SU-DHL-6 (cell line): Measurements from ENCODE around the gene NME3.

Source experiments
- EZH2phosphoT487 ChIP-seq: fragments of 200-600 bp; sonication (generic), shearing (Covaris generic); conservative IDR thresholded peaks from 2 replicates; pipeline ENCODE4 v1.6.1; 2018; ENCODE audit warnings: mild to moderate bottlenecking, antibody characterized with exemption, low read length, moderate library complexity, mixed read lengths
- TF ChIP-seq, protein P1 (sequence below): fragments of 200-600 bp; sonication (generic); IDR thresholded peaks from one replicate; pipeline ENCODE4 v1.5.1; 2017; ENCODE audit warnings: antibody characterized with exemption, mild to moderate bottlenecking, low read length, moderate library complexity; ENCODE audit not compliant: insufficient read depth, poor library complexity, severe bottlenecking

DNA sequence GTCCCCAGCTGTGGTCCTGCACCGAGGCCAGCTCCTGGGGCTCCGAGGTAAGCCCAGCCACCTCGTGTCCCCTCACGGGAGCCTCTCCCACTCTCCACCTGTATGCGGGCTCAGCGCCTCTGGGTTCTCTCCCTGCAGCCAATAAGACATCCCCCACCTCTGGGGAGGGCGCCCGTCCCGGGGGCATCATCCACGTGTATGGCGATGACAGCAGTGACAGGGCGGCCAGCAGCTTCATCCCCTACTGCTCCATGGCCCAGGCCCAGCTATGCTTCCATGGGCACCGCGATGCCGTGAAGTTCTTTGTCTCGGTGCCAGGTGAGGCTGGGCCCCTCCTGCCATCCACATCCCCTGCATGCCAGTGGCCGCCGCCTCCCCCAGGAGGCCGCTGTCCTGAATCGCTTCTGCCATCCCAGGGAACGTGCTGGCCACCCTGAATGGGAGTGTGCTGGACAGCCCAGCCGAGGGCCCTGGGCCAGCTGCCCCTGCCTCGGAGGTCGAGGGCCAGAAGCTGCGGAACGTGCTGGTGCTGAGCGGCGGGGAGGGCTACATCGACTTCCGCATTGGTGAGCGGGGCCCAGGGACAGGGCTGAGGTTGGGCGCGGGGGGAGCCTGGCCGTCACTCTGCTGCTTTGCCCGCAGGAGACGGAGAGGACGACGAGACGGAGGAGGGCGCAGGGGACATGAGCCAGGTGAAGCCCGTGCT is 3.1 kb downstream of the NME3 start:
- TF ChIP-seq, protein P1, sequence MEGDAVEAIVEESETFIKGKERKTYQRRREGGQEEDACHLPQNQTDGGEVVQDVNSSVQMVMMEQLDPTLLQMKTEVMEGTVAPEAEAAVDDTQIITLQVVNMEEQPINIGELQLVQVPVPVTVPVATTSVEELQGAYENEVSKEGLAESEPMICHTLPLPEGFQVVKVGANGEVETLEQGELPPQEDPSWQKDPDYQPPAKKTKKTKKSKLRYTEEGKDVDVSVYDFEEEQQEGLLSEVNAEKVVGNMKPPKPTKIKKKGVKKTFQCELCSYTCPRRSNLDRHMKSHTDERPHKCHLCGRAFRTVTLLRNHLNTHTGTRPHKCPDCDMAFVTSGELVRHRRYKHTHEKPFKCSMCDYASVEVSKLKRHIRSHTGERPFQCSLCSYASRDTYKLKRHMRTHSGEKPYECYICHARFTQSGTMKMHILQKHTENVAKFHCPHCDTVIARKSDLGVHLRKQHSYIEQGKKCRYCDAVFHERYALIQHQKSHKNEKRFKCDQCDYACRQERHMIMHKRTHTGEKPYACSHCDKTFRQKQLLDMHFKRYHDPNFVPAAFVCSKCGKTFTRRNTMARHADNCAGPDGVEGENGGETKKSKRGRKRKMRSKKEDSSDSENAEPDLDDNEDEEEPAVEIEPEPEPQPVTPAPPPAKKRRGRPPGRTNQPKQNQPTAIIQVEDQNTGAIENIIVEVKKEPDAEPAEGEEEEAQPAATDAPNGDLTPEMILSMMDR: no peak
- TF ChIP-seq EZH2phosphoT487: no peak
